Measurements from ENCODE around the gene ANKRD13D.

The ANKRD13D gene

GRCh38 chr11:67308031-67308866 lies 19.1 kb downstream of the ANKRD13D start:
- no peak for TF ChIP-seq CTCF (conservative IDR thresholded peaks at IDR 0.05)
- peak overlapping the region; percentile 90; the same call in 1 of the 2 replicates for H3K27ac ChIP-seq

DNA sequence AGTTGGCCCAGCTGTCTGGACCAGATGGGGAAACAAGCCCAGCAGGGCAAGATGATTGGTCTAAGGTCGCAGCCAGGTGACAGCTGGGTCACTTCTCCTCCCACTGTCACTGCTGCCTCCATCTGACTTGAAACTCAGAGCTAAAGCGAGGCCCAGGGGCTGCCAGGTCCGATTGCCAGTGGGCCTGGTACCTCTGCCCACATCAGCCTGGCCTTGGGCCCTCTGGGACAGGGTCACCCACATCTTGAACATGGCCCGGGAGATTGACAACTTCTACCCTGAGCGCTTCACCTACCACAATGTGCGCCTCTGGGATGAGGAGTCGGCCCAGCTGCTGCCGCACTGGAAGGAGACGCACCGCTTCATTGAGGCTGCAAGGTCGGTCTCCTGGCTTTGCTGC lies 20.1 kb downstream of the ANKRD13D start:
- peak overlapping the region; percentile 90; the same call in 1 of the 2 replicates for H3K27ac ChIP-seq

GRCh38 chr11:67309661-67310061 lies 20.6 kb downstream of the ANKRD13D start:
- peak overlapping the region; percentile 90 for H3K27ac ChIP-seq
- no peak for TF ChIP-seq CTCF (conservative IDR thresholded peaks at IDR 0.05)

More for the DNA sequence above, 20.1 kb downstream of the ANKRD13D start:
- no peak for TF ChIP-seq CTCF (conservative IDR thresholded peaks at IDR 0.05)

- TF ChIP-seq CTCF (conservative IDR thresholded peaks at IDR 0.05) = no peak
- peak overlapping the region; percentile 90 for H3K27ac ChIP-seq
These were observed 21.3 kb downstream of the ANKRD13D start for GRCh38 chr11:67310246-67311050.

DNA sequence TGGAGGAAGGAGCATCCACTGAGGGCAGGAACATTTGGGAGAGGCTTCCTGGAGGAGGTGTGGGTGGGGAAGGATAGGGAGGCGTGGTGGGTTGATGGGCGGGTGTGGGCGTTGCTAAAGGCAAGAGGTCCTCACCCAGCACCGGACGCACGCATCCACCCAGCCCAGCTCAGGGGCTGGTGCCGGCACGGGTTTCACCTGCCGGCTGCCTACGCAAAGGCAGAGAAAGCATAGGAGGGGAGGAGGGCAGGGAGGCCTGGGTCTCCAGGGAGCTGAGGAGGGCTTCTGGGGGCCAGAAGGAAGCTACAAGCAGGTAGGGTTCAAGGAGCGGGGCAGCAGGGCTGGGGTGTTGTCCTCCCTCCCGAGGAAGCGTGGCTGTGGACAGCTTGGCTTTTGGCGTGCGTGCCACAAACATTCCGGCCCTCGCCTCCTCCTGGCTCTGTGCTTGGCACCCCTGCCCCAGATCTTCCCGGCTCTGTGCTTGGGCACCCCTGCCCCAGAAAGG lies 22.0 kb downstream of the ANKRD13D start:
- TF ChIP-seq CTCF (conservative IDR thresholded peaks at IDR 0.05) = no peak
- peak overlapping the region; percentile 90 for H3K27ac ChIP-seq

DNA sequence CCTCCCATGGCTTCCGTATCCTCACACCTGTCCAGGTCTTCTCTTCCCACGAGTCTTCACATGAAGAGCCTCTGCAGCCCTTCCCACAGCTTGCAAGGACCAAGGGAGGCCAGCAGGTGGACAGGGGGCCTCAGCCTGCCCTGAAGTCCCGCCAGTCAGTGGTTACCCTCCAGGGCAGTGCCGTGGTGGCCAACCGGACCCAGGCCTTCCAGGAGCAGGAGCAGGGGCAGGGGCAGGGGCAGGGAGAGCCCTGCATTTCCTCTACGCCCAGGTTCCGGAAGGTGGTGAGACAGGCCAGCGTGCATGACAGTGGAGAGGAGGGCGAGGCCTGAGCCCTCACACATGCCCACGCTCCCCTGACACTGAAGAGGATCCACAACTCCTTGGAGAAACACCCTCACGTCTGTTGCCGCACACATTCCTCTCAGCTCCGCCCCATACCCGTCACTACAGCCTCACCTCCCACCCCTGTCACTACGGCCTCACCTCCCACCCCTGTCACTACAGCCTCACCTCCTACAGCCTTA lies 22.5 kb downstream of the ANKRD13D start:
- H3K27ac ChIP-seq = peak overlapping the region; percentile 90
- peak; percentile 40 for TF ChIP-seq CTCF (conservative IDR thresholded peaks at IDR 0.05)

Measured in VCaP (cell line).